Mesendoderm (in vitro differentiated cells): ENCODE measurements around the gene IFT52.
A peak's percentile ranks its signal among the peaks of the same experiment; 100 is the strongest.

Source experiments
- DNase-seq: peaks from one replicate; pipeline ENCODE4 v3.0.0; 2013
- H2AK5ac ChIP-seq: 2 replicates; pipeline ENCODE4 v1.6.1; 2013; ENCODE audit warnings: low read length, inconsistent platforms
- H2BK120ac ChIP-seq: 2 replicates; pipeline ENCODE4 v1.6.1; 2013; ENCODE audit warnings: low read depth, mild to moderate bottlenecking, low read length, moderate library complexity, mixed read lengths
- H2BK15ac ChIP-seq: replicated peaks from 2 replicates; pipeline ENCODE4 v1.6.1; 2013; ENCODE audit warnings: low read depth, mild to moderate bottlenecking, moderate library complexity
- H2BK5ac ChIP-seq: 2 replicates; pipeline ENCODE4 v1.6.1; 2013; ENCODE audit warnings: low read length, inconsistent platforms
- H3K18ac ChIP-seq: 2 replicates; pipeline ENCODE4 v1.6.1; 2013; ENCODE audit warnings: mild to moderate bottlenecking, low read length, mixed read lengths
- H3K23ac ChIP-seq: one replicate; pipeline ENCODE4 v1.6.1; 2013; ENCODE audit warnings: low read length
- H3K27ac ChIP-seq: 2 replicates; pipeline ENCODE4 v1.5.1; 2013; ENCODE audit warnings: low read depth, mild to moderate bottlenecking, inconsistent platforms, low read length, moderate library complexity
- H3K27me3 ChIP-seq: 2 replicates; pipeline ENCODE4 v1.6.1; 2013; ENCODE audit warnings: low read length, control low read depth, mild to moderate bottlenecking, inconsistent platforms; ENCODE audit not compliant: insufficient read depth, poor library complexity
- H3K36me3 ChIP-seq: 2 replicates; pipeline ENCODE4 v1.6.1; 2013; ENCODE audit warnings: low read length, inconsistent platforms; ENCODE audit not compliant: control insufficient read depth, insufficient read depth
- H3K4ac ChIP-seq: one replicate; pipeline ENCODE4 v1.6.1; 2013; ENCODE audit warnings: low read depth, mild to moderate bottlenecking, low read length, moderate library complexity
- H3K4me1 ChIP-seq: 2 replicates; pipeline ENCODE4 v1.6.1; 2013; ENCODE audit warnings: low read depth, low read length, inconsistent platforms; ENCODE audit not compliant: control insufficient read depth
- H3K4me2 ChIP-seq: 2 replicates; pipeline ENCODE4 v1.6.1; 2013; ENCODE audit warnings: low read length
- H3K4me3 ChIP-seq: 2 replicates; pipeline ENCODE4 v1.5.1; 2013; ENCODE audit warnings: mild to moderate bottlenecking, low read length
- H3K56ac ChIP-seq: one replicate; pipeline ENCODE4 v1.6.1; 2013; ENCODE audit warnings: low read length
- H3K79me1 ChIP-seq: 2 replicates; pipeline ENCODE4 v1.6.1; 2013; ENCODE audit warnings: low read length, inconsistent platforms
- H3K79me2 ChIP-seq: 2 replicates; pipeline ENCODE4 v1.6.1; 2013; ENCODE audit warnings: mild to moderate bottlenecking, low read length; ENCODE audit not compliant: control insufficient read depth, insufficient read depth
- H3K9ac ChIP-seq: 2 replicates; pipeline ENCODE4 v1.6.1; 2013; ENCODE audit warnings: low read length, inconsistent platforms
- H4K5ac ChIP-seq: one replicate; pipeline ENCODE4 v1.6.1; 2013; ENCODE audit warnings: low read length
- H4K8ac ChIP-seq: one replicate; pipeline ENCODE4 v1.6.1; 2013; ENCODE audit warnings: low read depth, mild to moderate bottlenecking, control low read depth, low read length, moderate library complexity
- WGBS: extraction: QIAGEN DNeasy Blood & Tissue Kit; methylation state at CpG from one replicate; pipeline ENCODE4 v1.1.7; 2013; ENCODE audit warnings: low lambda C conversion rate, missing lambda C conversion rate; ENCODE audit not compliant: insufficient coverage; ENCODE audit errors: extremely low coverage; 5-methylcytosine and 5-hydroxymethylcytosine counted together

The IFT52 gene

GRCh38 chr20:43676368-43676767 lies 85.6 kb downstream of the IFT52 start:
- Histone ChIP-seq H3K56ac (no peak overlapping the region), H2AK5ac (no peak overlapping the region), H3K18ac (no peak overlapping the region), H3K9ac (no peak overlapping the region), H3K79me2 (peaks cover 20% of the 10 kb centered on the region), H3K4ac (no peak overlapping the region), H4K8ac (no peak overlapping the region), H2BK15ac (no peak overlapping the region), H4K5ac (no peak overlapping the region), H3K36me3 (peaks cover 3% of the 10 kb centered on the region), H3K4me2 (no peak overlapping the region), H3K79me1 (peaks cover 8% of the 10 kb centered on the region), H3K27ac (no peak overlapping the region), H2BK120ac (no peak overlapping the region), H3K27me3 (no peaks in the 10 kb centered on the region), H3K4me1 (no peaks in the 10 kb centered on the region), H3K23ac (no peak overlapping the region), H2BK5ac (no peak overlapping the region), H3K4me3 (no peak overlapping the region)
- DNase-seq = no peak
- no CpG with 5 or more reads among the region's 5 CpGs for WGBS

GRCh38 chr20:43680981-43681380 lies 90.2 kb downstream of the IFT52 start:
- H3K27me3 ChIP-seq = no peaks in the 10 kb centered on the region
- no peak overlapping the region for H4K5ac ChIP-seq
- H2BK120ac ChIP-seq = no peak overlapping the region
- H3K9ac ChIP-seq = no peak overlapping the region
- no peak overlapping the region for H2BK5ac ChIP-seq
- no peak overlapping the region for H2BK15ac ChIP-seq
- H3K27ac ChIP-seq = no peak overlapping the region
- H3K56ac ChIP-seq = no peak overlapping the region
- H3K79me1 ChIP-seq = peaks cover 15% of the 10 kb centered on the region
- H3K18ac ChIP-seq = no peak overlapping the region
- no peak overlapping the region for H3K4me2 ChIP-seq
- H4K8ac ChIP-seq = no peak overlapping the region
- no peak overlapping the region for H3K4me3 ChIP-seq
- no peak for DNase-seq
- H3K79me2 ChIP-seq = peaks cover 17% of the 10 kb centered on the region
- no peak overlapping the region for H3K4ac ChIP-seq
- no peak overlapping the region for H3K23ac ChIP-seq
- H3K4me1 ChIP-seq = no peaks in the 10 kb centered on the region
- peaks cover 9% of the 10 kb centered on the region for H3K36me3 ChIP-seq
- no peak overlapping the region for H2AK5ac ChIP-seq
- whole genome bisulfite sequencing = no CpG with 5 or more reads among the region's 7 CpGs

- H3K18ac ChIP-seq = no peak overlapping the region
- no peak overlapping the region for H4K5ac ChIP-seq
- DNase-seq = peak; percentile 51
- H3K79me2 ChIP-seq = peaks cover 14% of the 10 kb centered on the region
- no peak overlapping the region for H3K23ac ChIP-seq
- no peak overlapping the region for H2BK5ac ChIP-seq
- H3K36me3 ChIP-seq = peaks cover 12% of the 10 kb centered on the region
- H4K8ac ChIP-seq = no peak overlapping the region
- no peak overlapping the region for H3K27ac ChIP-seq
- no CpG with 5 or more reads among the region's 8 CpGs for WGBS
- no peak overlapping the region for H2BK15ac ChIP-seq
- H2BK120ac ChIP-seq = no peak overlapping the region
- no peaks in the 10 kb centered on the region for H3K27me3 ChIP-seq
- no peak overlapping the region for H3K56ac ChIP-seq
- H3K4ac ChIP-seq = no peak overlapping the region
- H3K4me1 ChIP-seq = no peaks in the 10 kb centered on the region
- H2AK5ac ChIP-seq = no peak overlapping the region
- H3K4me3 ChIP-seq = no peak overlapping the region
- no peak overlapping the region for H3K9ac ChIP-seq
- peaks cover 18% of the 10 kb centered on the region for H3K79me1 ChIP-seq
- H3K4me2 ChIP-seq = no peak overlapping the region
These were observed 90.8 kb downstream of the IFT52 start for GRCh38 chr20:43681468-43681942.

GRCh38 chr20:43681991-43682410 lies 91.3 kb downstream of the IFT52 start:
- peaks cover 12% of the 10 kb centered on the region for H3K36me3 ChIP-seq
- no peak overlapping the region for H3K4ac ChIP-seq
- no peak overlapping the region for H2BK120ac ChIP-seq
- no peak overlapping the region for H3K23ac ChIP-seq
- H3K27me3 ChIP-seq = no peaks in the 10 kb centered on the region
- no peak overlapping the region for H3K27ac ChIP-seq
- H3K56ac ChIP-seq = no peak overlapping the region
- no CpG with 5 or more reads among the region's 2 CpGs for WGBS
- H4K8ac ChIP-seq = no peak overlapping the region
- no peak overlapping the region for H3K18ac ChIP-seq
- H2BK5ac ChIP-seq = no peak overlapping the region
- H2AK5ac ChIP-seq = no peak overlapping the region
- DNase-seq = no peak
- H3K79me2 ChIP-seq = peaks cover 11% of the 10 kb centered on the region
- peaks cover 18% of the 10 kb centered on the region for H3K79me1 ChIP-seq
- no peak overlapping the region for H3K4me3 ChIP-seq
- no peak overlapping the region for H3K9ac ChIP-seq
- no peak overlapping the region for H4K5ac ChIP-seq
- no peak overlapping the region for H2BK15ac ChIP-seq
- H3K4me2 ChIP-seq = no peak overlapping the region
- no peaks in the 10 kb centered on the region for H3K4me1 ChIP-seq

- H3K4me2 ChIP-seq = no peak overlapping the region
- no peak overlapping the region for H3K4me3 ChIP-seq
- H3K79me2 ChIP-seq = peaks cover 9% of the 10 kb centered on the region
- H3K56ac ChIP-seq = no peak overlapping the region
- H3K4me1 ChIP-seq = no peaks in the 10 kb centered on the region
- H3K4ac ChIP-seq = no peak overlapping the region
- peaks cover 16% of the 10 kb centered on the region for H3K79me1 ChIP-seq
- no CpG with 5 or more reads among the region's 9 CpGs for WGBS
- no peak overlapping the region for H2AK5ac ChIP-seq
- no peak overlapping the region for H2BK120ac ChIP-seq
- no peak overlapping the region for H2BK15ac ChIP-seq
- H4K8ac ChIP-seq = no peak overlapping the region
- H2BK5ac ChIP-seq = no peak overlapping the region
- H4K5ac ChIP-seq = no peak overlapping the region
- no peak overlapping the region for H3K18ac ChIP-seq
- no peak for DNase-seq
- H3K36me3 ChIP-seq = peaks cover 12% of the 10 kb centered on the region
- H3K27ac ChIP-seq = no peak overlapping the region
- no peaks in the 10 kb centered on the region for H3K27me3 ChIP-seq
- no peak overlapping the region for H3K23ac ChIP-seq
- H3K9ac ChIP-seq = no peak overlapping the region
These were observed 91.7 kb downstream of the IFT52 start for GRCh38 chr20:43682446-43682845.

- H2AK5ac ChIP-seq = no peak overlapping the region
- H3K9ac ChIP-seq = no peak overlapping the region
- peaks cover 13% of the 10 kb centered on the region for H3K36me3 ChIP-seq
- no peak overlapping the region for H4K8ac ChIP-seq
- no peak overlapping the region for H3K18ac ChIP-seq
- H2BK5ac ChIP-seq = no peak overlapping the region
- no CpG with 5 or more reads among the region's 13 CpGs for WGBS
- no peaks in the 10 kb centered on the region for H3K4me1 ChIP-seq
- peaks cover 5% of the 10 kb centered on the region for H3K79me1 ChIP-seq
- H3K56ac ChIP-seq = no peak overlapping the region
- H3K4ac ChIP-seq = no peak overlapping the region
- no peak overlapping the region for H3K4me3 ChIP-seq
- no peak overlapping the region for H3K23ac ChIP-seq
- no peak overlapping the region for H2BK15ac ChIP-seq
- DNase-seq = no peak
- peaks cover under 1% of the 10 kb centered on the region for H3K79me2 ChIP-seq
- H3K27ac ChIP-seq = no peak overlapping the region
- H3K4me2 ChIP-seq = no peak overlapping the region
- H3K27me3 ChIP-seq = no peaks in the 10 kb centered on the region
- no peak overlapping the region for H2BK120ac ChIP-seq
- no peak overlapping the region for H4K5ac ChIP-seq
These were observed 96.1 kb downstream of the IFT52 start for GRCh38 chr20:43686820-43687219.
